ENCODE measurements around the gene HCN3.

HCN3 gene

GRCh38 chr1:155254228-155254713 lies 23.0 kb upstream of the HCN3 start:
- no peak for DNase-seq (ENCODE audit: low spot score)

GRCh38 chr1:155254714-155255242 lies 22.5 kb upstream of the HCN3 start:
- DNase-seq (ENCODE audit: low spot score): no peak

- DNase-seq (ENCODE audit: low spot score): peak; percentile 89
Measured at GRCh38 chr1:155255243-155256007, 21.8 kb upstream of the HCN3 start, which contains the start of gene ENTREP3. TSS of gene ENTREP3 (minus strand) at chr1:155255483. CDS start at chr1:155254877, 606 bp downstream.

GRCh38 chr1:155256058-155256852 lies 21.0 kb upstream of the HCN3 start:
- DNase-seq (ENCODE audit: low spot score): no peak

- no peak for DNase-seq (ENCODE audit: low spot score)
Measured at GRCh38 chr1:155260276-155260675, 17.0 kb upstream of the HCN3 start.

- no peak for DNase-seq (ENCODE audit: low spot score)
Measured at GRCh38 chr1:155261493-155261851, 15.8 kb upstream of the HCN3 start.

- peak; percentile 99 for DNase-seq (ENCODE audit: low spot score)
Measured at GRCh38 chr1:155261852-155262673, 15.2 kb upstream of the HCN3 start, which contains the start of gene SCAMP3. TSS of gene SCAMP3 (minus strand) at chr1:155262360. CDS start at chr1:155262151, 209 bp downstream.

- DNase-seq (ENCODE audit: low spot score): no peak
Measured at GRCh38 chr1:155263067-155263466, 14.2 kb upstream of the HCN3 start.

GRCh38 chr1:155266553-155266952 lies 10.7 kb upstream of the HCN3 start:
- no peak for DNase-seq (ENCODE audit: low spot score)

GRCh38 chr1:155267373-155267772 lies 9.9 kb upstream of the HCN3 start:
- DNase-seq (ENCODE audit: low spot score): no peak

GRCh38 chr1:155268630-155269029 lies 8.6 kb upstream of the HCN3 start:
- no peak for DNase-seq (ENCODE audit: low spot score)

- DNase-seq (ENCODE audit: low spot score): no peak
Measured at GRCh38 chr1:155269381-155269780, 7.9 kb upstream of the HCN3 start.

GRCh38 chr1:155272466-155273342 lies 4.6 kb upstream of the HCN3 start:
- no peak for DNase-seq (ENCODE audit: low spot score)

GRCh38 chr1:155273343-155274245 lies 3.7 kb upstream of the HCN3 start, which contains the start of gene CLK2:
TSS of gene CLK2 (minus strand) at chr1:155273504. CDS start at chr1:155270977, 2,527 bp downstream.
- DNase-seq (ENCODE audit: low spot score): peak; percentile 91

- no peak for DNase-seq (ENCODE audit: low spot score)
Measured at GRCh38 chr1:155277902-155278688, 832 bp downstream of the HCN3 start.

GRCh38 chr1:155278689-155279160 lies 1.5 kb downstream of the HCN3 start:
- DNase-seq (ENCODE audit: low spot score): no peak

GRCh38 chr1:155279268-155279667 lies 2.0 kb downstream of the HCN3 start:
- DNase-seq (ENCODE audit: low spot score): no peak

GRCh38 chr1:155282488-155283091 lies 5.3 kb downstream of the HCN3 start:
- no peak for DNase-seq (ENCODE audit: low spot score)

Measured in globus pallidus (tissue), 1 donor.